VCaP (cell line): ENCODE results near the gene CHST11.

Experiments used
- H3K27ac ChIP-seq: fragments of 450-650 bp; 2 replicates; pipeline ENCODE4 v1.5.1; 2017
- TF ChIP-seq, protein P1 (sequence below): fragments of 450-650 bp; conservative IDR thresholded peaks from 2 replicates; pipeline ENCODE4 v1.5.1; 2017; ENCODE audit warnings: mild to moderate bottlenecking, moderate library complexity

Gene CHST11

DNA sequence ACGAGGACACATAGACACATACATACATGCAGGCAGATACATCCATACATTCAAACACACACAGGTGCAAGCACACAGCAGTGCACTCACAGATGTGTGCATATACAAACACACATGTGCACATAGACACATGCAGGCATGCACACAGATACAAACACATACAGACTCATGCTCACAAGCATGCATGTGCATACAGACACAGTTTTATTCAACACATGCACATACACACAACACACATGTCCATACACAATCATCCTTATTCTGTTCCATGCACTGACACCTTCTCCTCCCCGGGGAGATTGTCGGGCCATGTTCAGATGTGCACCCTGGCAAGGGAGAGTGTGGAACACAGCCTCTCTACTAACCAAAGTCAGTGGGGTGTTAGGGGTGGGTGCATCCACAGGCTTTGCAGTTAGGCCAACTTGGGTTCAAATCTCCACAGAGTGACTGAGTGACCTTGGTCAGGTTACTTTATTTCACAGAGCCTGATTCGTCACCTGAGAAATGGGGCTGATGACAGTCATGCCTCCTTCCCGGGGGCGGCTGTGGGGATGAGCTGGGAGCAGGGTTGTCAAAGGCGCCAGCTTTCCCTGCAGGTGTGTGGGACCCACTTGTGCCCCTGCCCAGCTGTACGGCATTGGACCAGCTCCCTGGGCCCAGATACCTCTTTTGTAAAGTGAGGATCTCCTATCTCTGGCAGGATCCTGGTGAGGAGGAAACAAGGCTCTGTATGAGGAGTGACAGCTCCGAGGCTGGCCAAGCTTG lies 251.2 kb downstream of the CHST11 start:
- H3K27ac ChIP-seq = no peak overlapping the region
- TF ChIP-seq, protein P1, sequence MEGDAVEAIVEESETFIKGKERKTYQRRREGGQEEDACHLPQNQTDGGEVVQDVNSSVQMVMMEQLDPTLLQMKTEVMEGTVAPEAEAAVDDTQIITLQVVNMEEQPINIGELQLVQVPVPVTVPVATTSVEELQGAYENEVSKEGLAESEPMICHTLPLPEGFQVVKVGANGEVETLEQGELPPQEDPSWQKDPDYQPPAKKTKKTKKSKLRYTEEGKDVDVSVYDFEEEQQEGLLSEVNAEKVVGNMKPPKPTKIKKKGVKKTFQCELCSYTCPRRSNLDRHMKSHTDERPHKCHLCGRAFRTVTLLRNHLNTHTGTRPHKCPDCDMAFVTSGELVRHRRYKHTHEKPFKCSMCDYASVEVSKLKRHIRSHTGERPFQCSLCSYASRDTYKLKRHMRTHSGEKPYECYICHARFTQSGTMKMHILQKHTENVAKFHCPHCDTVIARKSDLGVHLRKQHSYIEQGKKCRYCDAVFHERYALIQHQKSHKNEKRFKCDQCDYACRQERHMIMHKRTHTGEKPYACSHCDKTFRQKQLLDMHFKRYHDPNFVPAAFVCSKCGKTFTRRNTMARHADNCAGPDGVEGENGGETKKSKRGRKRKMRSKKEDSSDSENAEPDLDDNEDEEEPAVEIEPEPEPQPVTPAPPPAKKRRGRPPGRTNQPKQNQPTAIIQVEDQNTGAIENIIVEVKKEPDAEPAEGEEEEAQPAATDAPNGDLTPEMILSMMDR = no peak

DNA sequence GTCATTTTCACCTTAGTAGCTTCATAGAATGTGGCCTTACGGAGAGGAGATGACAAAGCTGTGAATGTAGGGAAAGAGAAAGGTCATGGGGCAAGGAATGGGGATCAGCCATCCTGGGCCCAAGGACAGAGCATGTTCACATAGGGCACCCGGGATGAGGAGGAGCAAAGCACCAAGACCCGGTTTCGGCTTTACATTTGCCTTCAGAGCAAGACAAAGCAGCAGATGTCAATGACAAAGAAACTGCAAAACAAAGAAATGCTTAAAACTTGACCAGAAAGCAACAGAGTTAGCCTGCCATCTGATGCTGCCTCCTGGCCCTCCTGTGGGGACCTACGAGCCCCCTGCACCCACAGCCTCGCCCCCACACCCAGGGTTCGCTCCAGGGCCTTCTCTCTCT lies 252.1 kb downstream of the CHST11 start:
- TF ChIP-seq, protein P1 = no peak
- H3K27ac ChIP-seq = no peak overlapping the region

DNA sequence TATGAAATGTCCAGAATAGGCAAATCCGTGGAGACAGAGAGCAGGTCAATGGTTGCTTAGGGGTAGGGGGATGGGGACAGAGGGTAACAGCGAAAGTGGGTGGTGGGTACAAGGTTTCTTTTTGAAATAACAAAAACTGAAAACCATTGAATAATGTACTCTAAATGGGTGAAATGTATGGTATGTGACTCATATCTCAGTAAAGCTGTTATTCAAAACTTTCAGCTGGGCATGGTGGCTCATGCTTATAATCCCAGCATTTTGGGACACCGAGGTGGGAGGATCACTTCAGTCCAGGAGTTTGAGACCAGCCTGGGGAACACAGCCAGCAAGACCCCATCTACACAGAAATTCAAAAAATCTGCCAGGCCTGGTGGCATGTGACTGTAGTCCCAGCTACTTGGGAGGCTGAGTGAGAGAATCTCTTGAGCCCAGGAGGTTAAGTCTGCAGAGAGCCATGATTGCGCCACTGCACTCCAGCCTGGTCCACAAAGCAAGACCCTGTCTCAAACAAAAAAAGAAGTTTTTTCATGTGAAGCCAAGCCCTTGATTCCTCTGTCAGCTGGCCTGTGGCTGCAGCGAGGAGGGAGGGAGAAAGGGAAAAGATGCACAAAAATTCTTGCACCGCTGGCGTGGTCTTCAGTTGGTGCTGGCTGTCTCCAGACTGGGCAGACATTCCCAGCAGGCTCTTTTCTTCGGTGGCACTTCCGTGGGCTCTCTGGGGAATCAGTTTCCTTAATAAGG lies 253.1 kb downstream of the CHST11 start:
- H3K27ac ChIP-seq = no peak overlapping the region
- TF ChIP-seq, protein P1 = no peak

DNA sequence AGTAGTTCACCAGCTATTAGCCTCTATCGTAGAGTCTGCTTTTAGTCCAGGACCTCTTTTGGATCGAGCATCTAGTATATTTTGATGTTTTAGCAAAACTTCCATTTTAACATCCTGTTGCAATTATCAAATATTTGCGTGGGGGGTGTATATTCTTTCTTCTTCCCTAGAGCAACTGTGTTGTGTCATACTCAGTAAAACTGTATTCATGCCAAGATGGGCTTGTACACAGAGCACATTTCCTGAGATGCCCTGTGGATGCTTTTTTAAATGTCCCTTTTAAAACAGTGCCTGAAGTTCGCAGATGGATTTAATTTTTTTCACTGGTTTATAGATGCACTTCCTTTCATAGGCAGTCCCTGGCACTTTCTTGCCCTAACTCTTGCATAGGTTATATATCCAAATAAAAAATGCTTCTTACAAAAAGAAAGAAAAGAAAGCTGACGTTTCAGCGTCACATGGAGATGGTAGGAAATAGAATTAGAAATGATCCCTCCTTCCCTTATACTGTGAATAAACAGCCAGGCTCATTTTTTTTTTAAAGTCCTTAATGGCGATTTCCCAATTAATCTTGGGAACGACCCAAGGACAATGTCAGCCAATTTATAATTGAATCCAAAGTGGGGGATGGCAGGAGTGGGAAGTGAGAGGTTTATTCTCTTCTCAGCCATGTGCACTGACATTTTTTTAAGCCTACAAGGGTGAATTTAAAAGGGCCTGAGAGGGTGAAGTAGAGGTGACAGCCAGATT lies 254.4 kb downstream of the CHST11 start:
- H3K27ac ChIP-seq = no peak overlapping the region; the same call in 1 of the 2 replicates
- TF ChIP-seq, protein P1 = no peak

DNA sequence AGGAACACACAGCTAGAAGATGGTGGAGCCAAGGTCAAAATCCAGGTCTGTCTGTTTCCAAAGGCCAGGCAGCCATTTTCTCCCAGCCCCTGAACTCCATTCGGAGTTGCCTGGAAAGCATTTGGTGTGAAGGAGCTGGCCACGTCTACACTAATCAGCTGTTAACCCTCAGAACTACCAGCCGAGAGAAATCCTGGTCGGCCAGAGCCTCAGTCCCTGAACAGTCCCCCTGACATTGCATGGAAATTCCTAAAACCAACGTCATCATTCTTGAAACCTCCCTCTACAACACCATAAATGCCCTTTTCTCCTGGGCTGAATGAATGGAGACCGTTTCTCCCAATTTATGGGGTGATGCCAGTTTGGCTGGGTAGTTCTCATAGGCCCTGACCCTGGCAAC lies 255.7 kb downstream of the CHST11 start:
- TF ChIP-seq, protein P1 = no peak
- no peak overlapping the region for H3K27ac ChIP-seq

DNA sequence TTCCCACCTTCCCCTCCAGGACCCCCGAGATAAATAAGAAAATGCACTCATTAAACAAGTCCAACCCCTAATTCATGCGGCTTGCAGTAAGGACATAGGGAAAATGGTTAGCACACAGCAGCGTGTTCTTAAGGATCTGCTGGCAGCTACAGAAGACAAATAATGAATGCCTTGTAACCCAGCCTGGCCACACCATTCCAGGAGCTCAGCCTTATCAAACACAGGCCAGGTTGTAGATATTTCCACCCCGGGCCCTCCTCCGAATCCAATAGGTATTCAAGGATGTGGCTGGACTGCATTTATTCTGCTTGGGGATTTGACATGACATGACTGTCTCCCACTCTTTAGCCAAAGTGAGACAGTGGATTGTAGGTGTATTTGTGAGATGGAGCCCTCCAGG lies 256.2 kb downstream of the CHST11 start:
- H3K27ac ChIP-seq = no peak overlapping the region
- TF ChIP-seq, protein P1 = no peak

DNA sequence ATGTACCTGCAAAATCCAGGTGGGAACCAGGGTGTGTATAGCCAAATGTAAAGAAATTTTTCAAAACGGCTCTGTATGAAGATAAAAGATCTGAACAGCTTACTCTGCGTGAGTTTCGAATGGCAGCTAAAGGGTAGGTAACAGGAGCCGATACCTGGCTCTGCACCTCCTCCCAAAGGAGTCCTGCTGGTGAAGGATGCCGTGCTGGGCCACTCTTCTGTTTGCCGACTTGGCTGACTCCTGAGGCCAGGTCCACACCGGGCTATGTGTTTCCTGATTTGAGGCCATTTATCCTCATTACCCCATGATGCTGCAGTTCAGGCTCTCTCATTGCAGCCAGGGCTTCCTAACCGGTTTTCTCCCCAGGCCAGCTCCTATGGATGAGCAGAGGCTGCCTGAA lies 256.7 kb downstream of the CHST11 start:
- TF ChIP-seq, protein P1 = no peak
- H3K27ac ChIP-seq = no peak overlapping the region
